Endothelial cell of umbilical vein (primary cell): Measurements from ENCODE around the gene PTBP3. TPM values are rescaled to one million over a fixed set of nuclear protein-coding genes. Genes with fewer than 3 reads are reported as not detected.

Experiments
- BruUV-seq: library from RNA; stranded (reverse); fragments of 400-500 nt; replicated peaks from 2 replicates; lab custom pipeline; 2021; lab: Mats Ljungman, UMichigan
- CTCF ChIA-PET: fragments of 300-600, 350-600 bp; sonication (Branson Sonifier 250); formaldehyde crosslinking; loops from one replicate; lab custom pipeline; 2021; ENCODE audit warnings: antibody characterized with exemption, inconsistent platforms; lab: Charles Lee
- POLR2A ChIA-PET: fragments of 300-600, 350-600 bp; sonication (Branson Sonifier 250); formaldehyde crosslinking; loops from one replicate; lab custom pipeline; 2021; ENCODE audit warnings: antibody characterized with exemption, inconsistent platforms; lab: Charles Lee
- DNase-seq: peaks from one replicate; pipeline ENCODE4 v3.0.0-alpha.2; 2011; ENCODE audit warnings: low read depth, low spot score
- FAIRE-seq: peaks from 2 replicates; lab custom pipeline; 2011; peaks lifted over from hg19 to GRCh38; lab: Jason Lieb, UNC
- H2AFZ ChIP-seq: 2 replicates; pipeline ENCODE4 v1.6.0; 2012; ENCODE audit warnings: low read depth, low read length, control low read depth, inconsistent platforms
- H3K27ac ChIP-seq: 2 replicates; pipeline ENCODE4 v1.5.1; 2011; ENCODE audit warnings: low read depth, mild to moderate bottlenecking, control low read depth, low read length, moderate library complexity; ENCODE audit not compliant: insufficient read depth
- H3K27me3 ChIP-seq, 2 experiments: 2 replicates each; pipeline versions ENCODE4 v1.6.0 to v1.6.1; 2011; ENCODE audit warnings: low read length in 2 of 2, mixed read lengths in 1 of 2; ENCODE audit not compliant: control insufficient read depth in 2 of 2, insufficient read depth in 2 of 2
- H3K36me3 ChIP-seq, 2 experiments: 2 replicates in 1 of 2; 3 replicates in 1 of 2; pipeline ENCODE4 v1.5.1; 2011; ENCODE audit warnings: low read length in 2 of 2, mild to moderate bottlenecking in 1 of 2, moderate library complexity in 1 of 2; ENCODE audit not compliant: control insufficient read depth in 2 of 2, insufficient read depth in 2 of 2; ENCODE audit errors: extremely low read depth in 1 of 2
- H3K4me1 ChIP-seq: 3 replicates; pipeline ENCODE4 v1.5.1; 2011; ENCODE audit warnings: mild to moderate bottlenecking, low read length; ENCODE audit not compliant: control insufficient read depth, insufficient read depth; ENCODE audit errors: extremely low read depth
- H3K4me2 ChIP-seq: 2 replicates; pipeline ENCODE4 v1.6.1; 2011; ENCODE audit warnings: low read length, control low read depth, mixed read lengths; ENCODE audit not compliant: insufficient read depth
- H3K4me3 ChIP-seq, 3 experiments: fragments of 200-600 bp in 1 of 3; sonication (generic), shearing (Covaris generic) in 1 of 3; replicated peaks in 1 of 3; 2 replicates each; pipeline ENCODE4 v1.5.1; 2011 to 2016; ENCODE audit warnings: control low read depth in 3 of 3, low read length in 3 of 3, mild to moderate bottlenecking in 2 of 3, inconsistent platforms in 1 of 3, low read depth in 1 of 3, moderate library complexity in 1 of 3; ENCODE audit not compliant: insufficient read depth in 1 of 3
- H3K79me2 ChIP-seq: 2 replicates; pipeline ENCODE4 v1.6.0; 2012; ENCODE audit warnings: low read length, inconsistent platforms; ENCODE audit not compliant: control insufficient read depth, insufficient read depth
- H3K9ac ChIP-seq: replicated peaks from 2 replicates; pipeline ENCODE3; 2011; ENCODE audit warnings: low read length, control low read depth; ENCODE audit not compliant: insufficient read depth; ENCODE audit errors: extremely low read depth
- H3K9me1 ChIP-seq: replicated peaks from 3 replicates; pipeline ENCODE4 v1.6.0; 2011; ENCODE audit warnings: mild to moderate bottlenecking, low read length; ENCODE audit not compliant: control insufficient read depth, insufficient read depth; ENCODE audit errors: extremely low read depth
- H3K9me3 ChIP-seq: replicated peaks from 2 replicates; pipeline ENCODE4 v1.5.1; 2012; ENCODE audit warnings: low read length, inconsistent platforms; ENCODE audit not compliant: control insufficient read depth, insufficient read depth
- H4K20me1 ChIP-seq: replicated peaks from 2 replicates; pipeline ENCODE3; 2011; ENCODE audit warnings: mild to moderate bottlenecking, low read length; ENCODE audit not compliant: control insufficient read depth, insufficient read depth; ENCODE audit errors: extremely low read depth
- CTCF ChIP-seq, 2 donors: IDR thresholded peaks; 1 replicate in 1 of 2; 2 replicates in 1 of 2; pipeline ENCODE4 v1.5.1; 2011; ENCODE audit warnings: low read length in 2 of 2, mild to moderate bottlenecking in 2 of 2, moderate library complexity in 2 of 2, control low read depth in 1 of 2, inconsistent platforms in 1 of 2, low read depth in 1 of 2; ENCODE audit not compliant: insufficient read depth in 1 of 2; ENCODE audit errors: extremely low read depth in 1 of 2
- EZH2 ChIP-seq: IDR thresholded peaks from 2 replicates; pipeline ENCODE4 v1.6.1; 2012; ENCODE audit warnings: borderline replicate concordance, low read depth, mild to moderate bottlenecking, moderate library complexity, low read length, inconsistent platforms; ENCODE audit not compliant: severe bottlenecking
- FOS ChIP-seq: IDR thresholded peaks from 2 replicates; pipeline ENCODE4 v1.6.1; 2011; ENCODE audit warnings: mild to moderate bottlenecking, low read length, moderate library complexity, borderline replicate concordance; ENCODE audit not compliant: insufficient read depth
- GATA2 ChIP-seq: IDR thresholded peaks from 2 replicates; pipeline ENCODE4 v1.7.0; 2011; ENCODE audit warnings: low read depth, mild to moderate bottlenecking, moderate library complexity, mixed read lengths, low read length; ENCODE audit not compliant: insufficient read length, insufficient read depth
- JUN ChIP-seq: IDR thresholded peaks from 2 replicates; pipeline ENCODE4 v1.6.1; 2011; ENCODE audit warnings: borderline replicate concordance, low read depth; ENCODE audit not compliant: insufficient read length, insufficient read depth
- MAX ChIP-seq: IDR thresholded peaks from 2 replicates; pipeline ENCODE4 v1.6.1; 2011; ENCODE audit not compliant: insufficient read depth, insufficient read length
- MYC ChIP-seq: IDR thresholded peaks from one replicate; pipeline ENCODE4 v1.6.1; 2011; ENCODE audit warnings: mild to moderate bottlenecking, low read depth, low read length
- POLR2A ChIP-seq: IDR thresholded peaks from 2 replicates; pipeline ENCODE4 v1.6.1; 2012; ENCODE audit warnings: low read depth, mild to moderate bottlenecking, control low read depth, low read length
- POLR2AphosphoS5 ChIP-seq: IDR thresholded peaks from 2 replicates; pipeline ENCODE4 v1.6.1; 2012; ENCODE audit warnings: low read depth, mild to moderate bottlenecking, control low read depth, low read length, moderate library complexity; ENCODE audit not compliant: insufficient read depth
- dilution Hi-C: fragments of 300-500 bp; cut with MboI; formaldehyde crosslinking; loops from one replicate; pipeline ENCODE4 v1.15.0; 2019; ENCODE audit warnings: low sequenced_read_pairs; ENCODE audit not compliant: extremely low pct_ligation_motif_present
- intact Hi-C: fragments of 100-400 bp; cut with micrococcal nuclease; formaldehyde crosslinking; loops from one replicate; pipeline ENCODE4 v1.10.0; 2022
- polyA plus RNA-seq, 4 experiments: library from polyadenylated mRNA; depleted of rRNA in 3 of 4; stranded (reverse) in 3 of 4; unstranded in 1 of 4; fragments of >200 nt; gene quantifications; 2 replicates each; pipeline versions ENCODE4 v1.2.1 to v1.2.3, GENCODE V29; 2011 to 2012; ENCODE audit warnings: missing spikeins in 1 of 4
- total RNA-seq: library from RNA; stranded (reverse); gene quantifications from 2 replicates; pipeline ENCODE4 v1.2.3, GENCODE V29; 2021

Gene PTBP3
- total and polyA plus RNA-seq, 2 donors (not counting 3 experiments of a cell fraction or from before 2014, with no cell fraction given), result 42.4 to 75.0 TPM

- intact Hi-C loops, result no loop called here
- no TSS peak for BruUV-seq
- Histone ChIP-seq H3K36me3 (no peaks in the 10 kb centered on the region), H3K27ac (no peak overlapping the region), H3K9me1 (no peaks in the 10 kb centered on the region), H3K27me3 (no peaks in the 10 kb centered on the region), H3K4me3 (no peak overlapping the region), H3K4me2 (no peak overlapping the region), H4K20me1 (peaks cover 7% of the 10 kb centered on the region), H3K79me2 (peaks cover 88% of the 10 kb centered on the region), H3K9ac (no peak overlapping the region), H3K9me3 (no peaks in the 10 kb centered on the region), H3K4me1 (peaks cover 15% of the 10 kb centered on the region), H2AFZ (no peak overlapping the region)
- TF ChIP-seq JUN (no peak), POLR2A (no peak), MYC (no peak), EZH2 (no peak), POLR2AphosphoS5 (no peak), FOS (no peak), MAX (no peak), CTCF (IDR thresholded peaks at IDR 0.05; ENCODE audit: extremely low read depth in 1 of 2, insufficient read depth in 1 of 2, low read depth in 1 of 2, low read length in 2 of 2) (no peak), GATA2 (no peak)
- DNase-seq (no peak), FAIRE-seq (no peak)
- CTCF ChIA-PET, result no interaction called here
- dilution Hi-C loops, result no loop called here
- POLR2A ChIA-PET, result no interaction called here
Measured at GRCh38 chr9:112311497-112311896, 21.9 kb downstream of the PTBP3 start.
